Activated naive CD4-positive, alpha-beta T cell treated with anti-CD3 and anti-CD28 coated beads for 36 hours (primary cell): ENCODE data around the gene PYHIN1. TPM values are rescaled to one million over a fixed set of nuclear protein-coding genes. Genes with fewer than 3 reads are reported as not detected.
A peak's percentile ranks its signal among the peaks of the same experiment; 100 is the strongest.

Source experiments
- CTCF ChIA-PET: fragments of 350-600 bp; sonication (Branson Sonifier 250); formaldehyde crosslinking; loops from one replicate; lab custom pipeline; 2021; ENCODE audit warnings: antibody characterized with exemption; lab: Charles Lee
- DNase-seq: peaks from one replicate; pipeline ENCODE4 v3.0.0-alpha.2; 2020
- H3K27ac Mint-ChIP-seq: one replicate; pipeline ENCODE4 v1.8.0; 2021; ENCODE audit warnings: mild to moderate bottlenecking, mixed read lengths
- H3K27me3 Mint-ChIP-seq: one replicate; pipeline ENCODE4 v1.8.0; 2021; ENCODE audit warnings: low read depth, mixed read lengths
- H3K36me3 Mint-ChIP-seq: one replicate; pipeline ENCODE4 v1.8.0; 2021; ENCODE audit warnings: low read depth, mixed read lengths
- H3K4me1 Mint-ChIP-seq: one replicate; pipeline ENCODE4 v1.8.0; 2021; ENCODE audit warnings: low read depth, mixed read lengths
- H3K4me3 Mint-ChIP-seq: one replicate; pipeline ENCODE4 v1.8.0; 2021; ENCODE audit warnings: mild to moderate bottlenecking, moderate library complexity, mixed read lengths
- H3K9me3 Mint-ChIP-seq: one replicate; pipeline ENCODE4 v1.8.0; 2021; ENCODE audit warnings: mixed read lengths
- intact Hi-C: fragments of 100-400 bp; cut with micrococcal nuclease; formaldehyde crosslinking; loops from one replicate; pipeline ENCODE4 v1.15.1; 2023
- total RNA-seq, 2 experiments: library from RNA; stranded (reverse); gene quantifications; one replicate each; pipeline ENCODE4 v1.2.3, GENCODE V29; 2021

PYHIN1 gene
- total RNA-seq = 1 to 10 TPM; 4.1 to 4.4 TPM

- Mint-ChIP-seq H3K4me3 (peak within 1 kb of the TSS; percentile 75), H3K36me3 (no peaks in the 10 kb centered on the region), H3K27me3 (peaks cover 6% of the 10 kb centered on the region), H3K27ac (peak within 1 kb of the TSS; percentile 86), H3K9me3 (peaks cover 3% of the 10 kb centered on the region), H3K4me1 (peaks cover 35% of the 10 kb centered on the region)
- DNase-seq = peak; percentile 37
- intact Hi-C loops = loop anchor here (1.0 to 5.0 kb wide), 2 partner anchors 78 to 779 kb away; partner anchors contain the start of gene IFI16
- CTCF ChIA-PET = no interaction called here
These were observed at the start of gene PYHIN1 for GRCh38 chr1:158931055-158931737. TSS of gene PYHIN1 (plus strand) at chr1:158931552. CDS start at chr1:158936911, 5,359 bp downstream.

DNA sequence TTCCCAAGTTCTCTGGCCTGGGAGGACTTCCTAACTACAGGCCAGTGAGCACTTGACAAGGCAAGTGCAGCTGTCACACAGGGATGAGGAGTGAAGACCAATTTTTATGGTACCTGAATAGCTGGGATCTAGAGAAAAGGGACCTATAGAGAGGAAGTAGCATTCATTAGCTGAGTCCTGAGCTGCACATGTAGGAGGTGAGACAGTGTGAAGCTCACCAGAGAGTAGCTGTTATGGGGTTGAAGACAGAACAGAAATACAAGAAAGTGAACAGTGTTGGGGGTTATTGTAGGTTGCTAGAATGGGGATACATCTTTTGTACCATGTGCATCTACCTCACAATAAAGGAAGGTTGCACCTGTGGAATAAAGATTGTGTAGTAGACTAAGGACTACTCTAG is 37.7 kb upstream of the PYHIN1 start:
- intact Hi-C loops = no loop called here
- Mint-ChIP-seq H3K9me3 (peaks cover 1% of the 10 kb centered on the region), H3K4me3 (no peak overlapping the region), H3K4me1 (no peaks in the 10 kb centered on the region), H3K27ac (no peak overlapping the region), H3K36me3 (no peaks in the 10 kb centered on the region), H3K27me3 (no peaks in the 10 kb centered on the region)
- DNase-seq = no peak
- CTCF ChIA-PET = interaction anchor here (0.6 kb wide), 1 partner anchor 765 kb away, joined by 3 read pairs; no protein-coding TSS in a partner anchor

DNA sequence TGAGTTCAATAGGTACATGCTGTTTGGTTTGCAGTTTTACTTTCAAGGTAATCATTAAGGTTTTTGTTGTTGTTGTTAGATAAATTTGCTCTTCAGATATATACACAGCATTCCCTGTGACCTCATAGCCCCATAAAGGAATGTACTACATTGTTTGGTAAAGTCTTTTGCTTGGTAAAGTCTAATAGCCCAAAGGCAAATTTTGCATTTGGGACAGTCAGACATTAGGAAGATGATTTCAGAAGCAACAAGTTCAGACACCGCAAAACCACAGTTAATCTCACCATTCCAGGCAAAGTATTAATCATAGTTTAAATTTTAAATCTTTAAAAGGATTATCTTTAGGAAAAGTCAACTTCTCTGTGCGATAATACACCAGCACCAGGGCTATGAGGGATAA is 32.6 kb upstream of the PYHIN1 start:
- CTCF ChIA-PET = no interaction called here
- Mint-ChIP-seq H3K27me3 (no peaks in the 10 kb centered on the region), H3K4me1 (no peaks in the 10 kb centered on the region), H3K9me3 (no peaks in the 10 kb centered on the region), H3K36me3 (no peaks in the 10 kb centered on the region), H3K4me3 (no peak overlapping the region), H3K27ac (no peak overlapping the region)
- no peak for DNase-seq
- intact Hi-C loops = no loop called here

GRCh38 chr1:158901623-158902022 is 29.7 kb upstream of the PYHIN1 start:
- CTCF ChIA-PET = no interaction called here
- Mint-ChIP-seq H3K4me1 (no peaks in the 10 kb centered on the region), H3K27me3 (peaks cover 11% of the 10 kb centered on the region), H3K36me3 (no peaks in the 10 kb centered on the region), H3K27ac (no peak overlapping the region), H3K9me3 (no peaks in the 10 kb centered on the region), H3K4me3 (no peak overlapping the region)
- no peak for DNase-seq
- intact Hi-C loops = no loop called here

DNA sequence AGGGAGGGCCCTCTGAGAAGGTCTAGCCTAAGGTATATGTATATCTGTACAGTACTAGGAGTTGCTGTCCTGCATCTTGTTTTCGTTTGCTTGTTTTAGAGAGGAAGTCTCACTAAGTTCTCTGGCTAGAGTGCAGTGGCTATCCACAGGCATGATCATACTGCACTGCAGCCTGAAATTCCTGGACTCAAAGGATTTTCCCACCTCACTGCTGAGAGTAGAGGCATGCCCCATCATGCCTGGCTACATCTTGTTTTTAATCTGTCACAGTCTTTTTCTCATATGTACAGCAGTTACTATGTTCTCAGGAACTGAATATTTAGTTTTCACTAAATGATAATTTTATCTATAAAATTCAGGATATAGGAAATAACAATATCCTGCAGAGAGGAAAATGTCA is 15.3 kb upstream of the PYHIN1 start:
- CTCF ChIA-PET = no interaction called here
- Mint-ChIP-seq H3K27me3 (peaks cover 2% of the 10 kb centered on the region), H3K4me1 (no peaks in the 10 kb centered on the region), H3K9me3 (peaks cover 31% of the 10 kb centered on the region), H3K4me3 (no peak overlapping the region), H3K27ac (no peak overlapping the region), H3K36me3 (peaks cover 6% of the 10 kb centered on the region)
- intact Hi-C loops = no loop called here
- DNase-seq = no peak

GRCh38 chr1:158924677-158925076 is 6.7 kb upstream of the PYHIN1 start:
- peaks cover 15% of the 10 kb centered on the region for H3K9me3 Mint-ChIP-seq
- CTCF ChIA-PET = no interaction called here
- H3K27ac Mint-ChIP-seq = no peak overlapping the region
- DNase-seq = no peak
- peaks cover 9% of the 10 kb centered on the region for H3K4me1 Mint-ChIP-seq
- intact Hi-C loops = no loop called here
- H3K4me3 Mint-ChIP-seq = no peak overlapping the region
- H3K27me3 Mint-ChIP-seq = peaks cover 4% of the 10 kb centered on the region
- peaks cover 4% of the 10 kb centered on the region for H3K36me3 Mint-ChIP-seq

DNA sequence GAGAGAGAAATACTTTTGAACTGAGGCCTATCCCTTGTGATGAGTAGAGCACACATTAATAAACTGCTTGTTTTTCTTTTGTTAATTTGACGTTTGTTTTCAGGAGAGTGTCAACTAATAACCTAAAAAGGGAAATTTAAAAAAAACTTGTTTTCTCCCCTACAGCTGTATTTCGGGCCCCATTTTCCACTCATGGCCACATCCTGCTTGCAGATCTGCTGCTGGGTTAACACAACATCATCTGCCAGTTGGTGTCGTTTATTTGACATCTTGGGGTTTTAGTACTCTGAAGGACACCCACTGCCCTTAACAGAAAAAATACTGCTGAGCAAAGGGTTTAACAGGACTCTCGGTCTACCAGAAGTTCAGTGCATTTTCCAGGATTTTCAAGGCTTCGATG is 848 bp upstream of the PYHIN1 start:
- H3K27ac Mint-ChIP-seq = peak overlapping the region; percentile 16

GRCh38 chr1:158932171-158932570 is 819 bp downstream of the PYHIN1 start:
- H3K27ac Mint-ChIP-seq = peak overlapping the region; percentile 86
- peak overlapping the region; percentile 75 for H3K4me3 Mint-ChIP-seq
- peaks cover 6% of the 10 kb centered on the region for H3K27me3 Mint-ChIP-seq
- H3K4me1 Mint-ChIP-seq = peaks cover 35% of the 10 kb centered on the region
- intact Hi-C loops = loop anchor here (2.0 to 5.0 kb wide), 3 partner anchors 29 to 780 kb away; partner anchors contain the start of gene AIM2
- CTCF ChIA-PET = no interaction called here
- DNase-seq = peak; percentile 6
- peaks cover 2% of the 10 kb centered on the region for H3K9me3 Mint-ChIP-seq
- H3K36me3 Mint-ChIP-seq = no peaks in the 10 kb centered on the region

More for the DNA sequence above, 848 bp upstream of the PYHIN1 start:
- peaks cover 6% of the 10 kb centered on the region for H3K27me3 Mint-ChIP-seq
- H3K4me1 Mint-ChIP-seq = peaks cover 35% of the 10 kb centered on the region
- CTCF ChIA-PET = no interaction called here
- H3K36me3 Mint-ChIP-seq = no peaks in the 10 kb centered on the region
- no peak overlapping the region for H3K4me3 Mint-ChIP-seq
- peaks cover 3% of the 10 kb centered on the region for H3K9me3 Mint-ChIP-seq
- intact Hi-C loops = loop anchor here (5.0 kb wide), 1 partner anchor 778 kb away; no protein-coding TSS in a partner anchor
- DNase-seq = peak; percentile 53

GRCh38 chr1:158933621-158934020 is 2.3 kb downstream of the PYHIN1 start:
- intact Hi-C loops = loop anchor here (1.0 to 5.0 kb wide), 4 partner anchors 27 to 781 kb away; partner anchors contain the start of gene AIM2
- peak overlapping the region; percentile 74 for H3K27ac Mint-ChIP-seq
- CTCF ChIA-PET = no interaction called here
- H3K4me3 Mint-ChIP-seq = peak overlapping the region; percentile 55
- DNase-seq = no peak
- peaks cover 40% of the 10 kb centered on the region for H3K4me1 Mint-ChIP-seq
- no peaks in the 10 kb centered on the region for H3K36me3 Mint-ChIP-seq
- H3K27me3 Mint-ChIP-seq = peaks cover 3% of the 10 kb centered on the region
- H3K9me3 Mint-ChIP-seq = no peaks in the 10 kb centered on the region

DNA sequence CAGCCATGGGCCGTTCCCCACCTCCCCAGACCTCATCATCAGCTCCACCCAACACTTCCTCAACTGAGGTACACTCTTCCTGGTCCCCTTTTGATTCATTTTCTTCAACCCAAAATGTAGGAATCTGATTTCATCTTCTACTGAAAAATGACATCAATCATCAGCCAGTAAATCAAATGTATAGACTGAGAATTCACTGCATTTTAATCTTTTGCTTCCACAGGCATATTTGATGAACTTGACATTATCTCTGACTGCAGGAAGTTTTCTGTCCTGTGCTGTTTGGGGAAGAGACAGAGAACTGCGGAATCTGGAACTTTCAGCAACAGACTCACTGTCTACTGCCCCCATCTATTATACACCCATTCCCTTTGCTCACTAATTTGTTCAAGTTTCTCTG is 7.8 kb downstream of the PYHIN1 start:
- H3K36me3 Mint-ChIP-seq = peaks cover 6% of the 10 kb centered on the region
- no peak overlapping the region for H3K27ac Mint-ChIP-seq
- DNase-seq = no peak
- H3K27me3 Mint-ChIP-seq = no peaks in the 10 kb centered on the region
- CTCF ChIA-PET = no interaction called here
- H3K4me3 Mint-ChIP-seq = no peak overlapping the region
- no peaks in the 10 kb centered on the region for H3K9me3 Mint-ChIP-seq
- peaks cover 20% of the 10 kb centered on the region for H3K4me1 Mint-ChIP-seq
- intact Hi-C loops = no loop called here

DNA sequence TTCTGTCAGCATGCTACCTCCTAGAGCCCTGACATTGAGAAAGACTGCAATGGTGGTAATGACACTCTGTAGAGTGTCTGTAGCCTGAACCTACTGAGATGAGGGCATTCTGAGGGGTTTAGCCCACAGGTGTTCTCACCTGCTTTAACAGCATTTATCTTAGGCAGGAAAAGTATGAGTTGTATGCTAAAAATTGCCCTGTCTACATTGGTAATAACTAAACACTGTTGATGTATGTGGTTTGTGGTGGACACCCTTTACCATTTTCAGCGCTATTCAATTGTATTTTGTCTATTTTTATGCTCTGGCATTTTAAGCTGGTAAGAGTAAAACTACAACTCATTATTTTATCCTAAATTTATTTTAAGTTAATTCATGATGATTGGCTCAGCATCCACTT is 10.0 kb downstream of the PYHIN1 start:
- peaks cover 7% of the 10 kb centered on the region for H3K36me3 Mint-ChIP-seq
- H3K4me1 Mint-ChIP-seq = peaks cover 12% of the 10 kb centered on the region
- no peaks in the 10 kb centered on the region for H3K27me3 Mint-ChIP-seq
- DNase-seq = no peak
- no peaks in the 10 kb centered on the region for H3K9me3 Mint-ChIP-seq
- CTCF ChIA-PET = no interaction called here
- no peak overlapping the region for H3K27ac Mint-ChIP-seq
- intact Hi-C loops = no loop called here
- no peak overlapping the region for H3K4me3 Mint-ChIP-seq

DNA sequence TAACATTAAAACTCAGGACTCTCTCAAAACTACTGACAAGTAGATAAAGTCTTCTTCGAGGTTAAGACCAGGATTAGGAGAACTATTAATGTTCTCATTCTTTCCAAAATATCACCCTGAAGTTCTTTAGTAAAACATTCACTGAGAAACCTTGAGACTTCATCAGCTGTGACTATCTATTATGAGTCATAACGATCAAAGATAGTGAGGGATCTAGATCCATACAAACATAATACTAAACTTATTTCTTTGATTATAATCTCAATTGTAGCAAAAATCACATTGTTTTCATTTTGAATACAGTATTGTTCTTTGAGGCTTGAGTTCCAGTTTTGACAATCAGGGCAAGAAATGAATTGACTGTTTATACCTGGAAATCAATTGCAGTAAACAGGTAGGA is 11.1 kb downstream of the PYHIN1 start:
- Mint-ChIP-seq H3K9me3 (no peaks in the 10 kb centered on the region), H3K27me3 (no peaks in the 10 kb centered on the region), H3K27ac (no peak overlapping the region), H3K4me3 (no peak overlapping the region), H3K36me3 (peaks cover 10% of the 10 kb centered on the region), H3K4me1 (peaks cover 14% of the 10 kb centered on the region)
- intact Hi-C loops = no loop called here
- DNase-seq = no peak
- CTCF ChIA-PET = interaction anchor here (1.2 kb wide), 1 partner anchor 36 kb away, joined by 5 read pairs; no protein-coding TSS in a partner anchor

DNA sequence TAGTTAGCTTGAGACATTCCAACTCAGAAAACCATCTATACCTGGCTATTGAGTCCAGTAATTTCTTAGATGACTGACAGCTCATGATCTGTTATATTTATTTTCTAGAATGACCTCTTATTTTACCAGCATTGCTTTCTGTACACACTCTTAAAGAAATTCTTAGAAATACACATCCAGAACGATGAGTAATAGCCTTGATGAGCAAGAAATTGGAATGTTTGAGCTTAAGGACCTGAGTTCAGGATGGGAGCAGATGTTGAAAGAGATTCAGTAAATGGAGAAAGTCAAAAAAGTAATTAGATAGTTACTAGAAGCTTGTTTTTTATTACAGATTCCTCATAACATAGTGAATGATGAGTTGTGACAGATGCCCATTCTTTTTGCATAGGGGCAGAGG is 11.7 kb downstream of the PYHIN1 start:
- Mint-ChIP-seq H3K27me3 (no peaks in the 10 kb centered on the region), H3K9me3 (no peaks in the 10 kb centered on the region), H3K4me3 (no peak overlapping the region), H3K36me3 (peaks cover 12% of the 10 kb centered on the region), H3K27ac (no peak overlapping the region), H3K4me1 (peaks cover 11% of the 10 kb centered on the region)
- CTCF ChIA-PET = interaction anchor here (1.2 kb wide), 1 partner anchor 36 kb away, joined by 5 read pairs; no protein-coding TSS in a partner anchor
- no peak for DNase-seq
- intact Hi-C loops = no loop called here
